ENCODE measurements around the gene KCTD15.

DNA sequence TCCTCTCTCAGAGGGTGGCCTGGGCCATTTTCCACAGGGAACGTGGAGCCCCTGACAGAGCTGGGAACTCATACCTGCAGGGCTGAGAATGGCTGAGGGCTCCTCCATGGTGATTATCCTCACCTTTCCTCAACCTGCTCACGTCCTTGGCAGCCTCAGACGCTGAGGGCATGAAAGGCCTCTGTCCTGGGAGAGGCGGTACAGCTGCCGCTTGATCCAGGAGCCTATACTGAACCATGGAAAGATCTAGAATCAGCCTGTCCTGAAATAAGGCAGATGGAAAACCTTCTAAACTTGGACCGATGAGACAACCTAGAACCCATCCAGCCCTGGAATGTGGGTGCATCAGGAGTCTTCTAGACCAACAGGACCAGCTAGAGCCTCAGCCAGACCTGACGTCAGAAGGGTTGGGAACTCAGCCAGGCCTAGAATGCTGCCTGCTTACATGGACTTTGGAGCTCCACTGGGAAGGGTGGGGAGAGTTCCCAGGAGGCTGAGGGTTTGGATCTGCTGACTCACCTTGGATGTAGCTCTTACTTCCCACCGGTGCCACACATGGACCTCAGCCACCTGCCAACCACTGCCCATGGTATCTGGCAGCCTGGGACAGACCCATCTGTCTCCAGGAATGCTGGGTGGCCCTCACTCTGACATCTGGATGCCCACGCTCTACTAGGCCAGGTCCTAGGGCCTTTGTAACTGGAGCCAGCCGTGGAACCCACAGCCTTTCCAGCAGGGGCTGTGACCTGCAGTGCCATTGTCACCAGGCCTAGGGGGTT is 7.5 kb downstream of the KCTD15 start:
- TF ChIP-seq, protein P1, sequence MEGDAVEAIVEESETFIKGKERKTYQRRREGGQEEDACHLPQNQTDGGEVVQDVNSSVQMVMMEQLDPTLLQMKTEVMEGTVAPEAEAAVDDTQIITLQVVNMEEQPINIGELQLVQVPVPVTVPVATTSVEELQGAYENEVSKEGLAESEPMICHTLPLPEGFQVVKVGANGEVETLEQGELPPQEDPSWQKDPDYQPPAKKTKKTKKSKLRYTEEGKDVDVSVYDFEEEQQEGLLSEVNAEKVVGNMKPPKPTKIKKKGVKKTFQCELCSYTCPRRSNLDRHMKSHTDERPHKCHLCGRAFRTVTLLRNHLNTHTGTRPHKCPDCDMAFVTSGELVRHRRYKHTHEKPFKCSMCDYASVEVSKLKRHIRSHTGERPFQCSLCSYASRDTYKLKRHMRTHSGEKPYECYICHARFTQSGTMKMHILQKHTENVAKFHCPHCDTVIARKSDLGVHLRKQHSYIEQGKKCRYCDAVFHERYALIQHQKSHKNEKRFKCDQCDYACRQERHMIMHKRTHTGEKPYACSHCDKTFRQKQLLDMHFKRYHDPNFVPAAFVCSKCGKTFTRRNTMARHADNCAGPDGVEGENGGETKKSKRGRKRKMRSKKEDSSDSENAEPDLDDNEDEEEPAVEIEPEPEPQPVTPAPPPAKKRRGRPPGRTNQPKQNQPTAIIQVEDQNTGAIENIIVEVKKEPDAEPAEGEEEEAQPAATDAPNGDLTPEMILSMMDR (conservative IDR thresholded peaks at IDR 0.05; ENCODE audit: low read depth, low read length), result no peak
- TF ChIP-seq POLR2A (IDR thresholded peaks at IDR 0.05; ENCODE audit: low read depth, low read length) (no peak), FOS (IDR thresholded peaks at IDR 0.05; ENCODE audit: low read depth, low read length) (no peak), SMC3 (IDR thresholded peaks at IDR 0.05; ENCODE audit: low read depth, low read length) (no peak), CEBPB (IDR thresholded peaks at IDR 0.05; ENCODE audit: low read depth, low read length) (no peak), RAD21 (IDR thresholded peaks at IDR 0.05; ENCODE audit: low read length) (no peak), MAZ (IDR thresholded peaks at IDR 0.05; ENCODE audit: borderline replicate concordance, low read depth, low read length) (no peak), BHLHE40 (IDR thresholded peaks at IDR 0.05; ENCODE audit: low read depth, low read length) (no peak)
- TF ChIP-seq, protein P2, sequence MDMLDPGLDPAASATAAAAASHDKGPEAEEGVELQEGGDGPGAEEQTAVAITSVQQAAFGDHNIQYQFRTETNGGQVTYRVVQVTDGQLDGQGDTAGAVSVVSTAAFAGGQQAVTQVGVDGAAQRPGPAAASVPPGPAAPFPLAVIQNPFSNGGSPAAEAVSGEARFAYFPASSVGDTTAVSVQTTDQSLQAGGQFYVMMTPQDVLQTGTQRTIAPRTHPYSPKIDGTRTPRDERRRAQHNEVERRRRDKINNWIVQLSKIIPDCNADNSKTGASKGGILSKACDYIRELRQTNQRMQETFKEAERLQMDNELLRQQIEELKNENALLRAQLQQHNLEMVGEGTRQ (IDR thresholded peaks at IDR 0.05; ENCODE audit: low read depth, low read length), result no peak
- TF ChIP-seq, protein P3, sequence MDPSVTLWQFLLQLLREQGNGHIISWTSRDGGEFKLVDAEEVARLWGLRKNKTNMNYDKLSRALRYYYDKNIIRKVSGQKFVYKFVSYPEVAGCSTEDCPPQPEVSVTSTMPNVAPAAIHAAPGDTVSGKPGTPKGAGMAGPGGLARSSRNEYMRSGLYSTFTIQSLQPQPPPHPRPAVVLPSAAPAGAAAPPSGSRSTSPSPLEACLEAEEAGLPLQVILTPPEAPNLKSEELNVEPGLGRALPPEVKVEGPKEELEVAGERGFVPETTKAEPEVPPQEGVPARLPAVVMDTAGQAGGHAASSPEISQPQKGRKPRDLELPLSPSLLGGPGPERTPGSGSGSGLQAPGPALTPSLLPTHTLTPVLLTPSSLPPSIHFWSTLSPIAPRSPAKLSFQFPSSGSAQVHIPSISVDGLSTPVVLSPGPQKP (IDR thresholded peaks at IDR 0.05; ENCODE audit: borderline replicate concordance, low read depth, low read length), result no peak

Measured in IMR-90 (cell line).